ENCODE results near the gene ANTXR1. TPM values are rescaled to one million over a fixed set of nuclear protein-coding genes. Genes with fewer than 3 reads are reported as not detected.
A peak's percentile ranks its signal among the peaks of the same experiment; 100 is the strongest.

The ANTXR1 gene
- total RNA-seq, 1 donor from 2014 or later = 81.2 TPM

- Histone ChIP-seq H3K4me1 (peaks cover 11% of the 10 kb centered on the region), H3K36me3 (peaks cover 4% of the 10 kb centered on the region), H3K27me3 (no peaks in the 10 kb centered on the region), H3K4me3 (no peak overlapping the region), H3K27ac (peak overlapping the region; percentile 17), H3K9me3 (no peaks in the 10 kb centered on the region)
- DNase-seq (no peak), ATAC-seq (no peak)
- no peak for TF ChIP-seq CTCF (IDR thresholded peaks at IDR 0.05)
- intact Hi-C loops (cut with DNase I) = no loop called here
Measured at GRCh38 chr2:69151931-69152330, 139.0 kb downstream of the ANTXR1 start.

GRCh38 chr2:69152847-69153583, 140.0 kb downstream of the ANTXR1 start:
- H3K27ac ChIP-seq = no peak overlapping the region
- intact Hi-C loops (cut with DNase I) = no loop called here

GRCh38 chr2:69154106-69154505, 141.1 kb downstream of the ANTXR1 start:
- peak overlapping the region; percentile 11 for H3K27ac ChIP-seq
- H3K4me1 ChIP-seq = peaks cover 11% of the 10 kb centered on the region
- no peak for DNase-seq
- H3K27me3 ChIP-seq = no peaks in the 10 kb centered on the region
- no peaks in the 10 kb centered on the region for H3K9me3 ChIP-seq
- H3K36me3 ChIP-seq = peaks cover 4% of the 10 kb centered on the region
- intact Hi-C loops (cut with DNase I) = no loop called here
- H3K4me3 ChIP-seq = no peak overlapping the region
- no peak for TF ChIP-seq CTCF (IDR thresholded peaks at IDR 0.05)
- no peak for ATAC-seq

More at GRCh38 chr2:69152847-69153583, 140.0 kb downstream of the ANTXR1 start:
- TF ChIP-seq CTCF (IDR thresholded peaks at IDR 0.05) = no peak
- Histone ChIP-seq H3K4me1 (peaks cover 11% of the 10 kb centered on the region), H3K4me3 (no peak overlapping the region), H3K9me3 (no peaks in the 10 kb centered on the region), H3K36me3 (peaks cover 4% of the 10 kb centered on the region), H3K27me3 (no peaks in the 10 kb centered on the region)
- no peak for DNase-seq
- no peak for ATAC-seq

- DNase-seq (no peak), ATAC-seq (no peak)
- Histone ChIP-seq H3K27ac (no peak overlapping the region), H3K27me3 (no peaks in the 10 kb centered on the region), H3K4me3 (no peak overlapping the region), H3K4me1 (peaks cover 12% of the 10 kb centered on the region), H3K36me3 (peaks cover 4% of the 10 kb centered on the region), H3K9me3 (no peaks in the 10 kb centered on the region)
- intact Hi-C loops (cut with DNase I) = no loop called here
- no peak for TF ChIP-seq CTCF (IDR thresholded peaks at IDR 0.05)
Measured at GRCh38 chr2:69156624-69157023, 143.6 kb downstream of the ANTXR1 start.

GRCh38 chr2:69157441-69157840, 144.5 kb downstream of the ANTXR1 start:
- ATAC-seq (no peak), DNase-seq (no peak)
- H3K27ac ChIP-seq = no peak overlapping the region
- no peak overlapping the region for H3K4me3 ChIP-seq
- no peak for TF ChIP-seq CTCF (IDR thresholded peaks at IDR 0.05)
- H3K9me3 ChIP-seq = no peaks in the 10 kb centered on the region
- intact Hi-C loops (cut with DNase I) = no loop called here
- H3K4me1 ChIP-seq = peaks cover 20% of the 10 kb centered on the region
- no peaks in the 10 kb centered on the region for H3K27me3 ChIP-seq
- H3K36me3 ChIP-seq = peaks cover 4% of the 10 kb centered on the region
